Measurements from ENCODE around the gene GNG2. TPM values are rescaled to one million over a fixed set of nuclear protein-coding genes. Genes with fewer than 3 reads are reported as not detected.

GNG2 gene
- total and polyA plus RNA-seq, 2 of the 8 experiments (the other 6 are each of a cell fraction or from before 2014, with no cell fraction given), result 8.2 to 17.9 TPM

DNA sequence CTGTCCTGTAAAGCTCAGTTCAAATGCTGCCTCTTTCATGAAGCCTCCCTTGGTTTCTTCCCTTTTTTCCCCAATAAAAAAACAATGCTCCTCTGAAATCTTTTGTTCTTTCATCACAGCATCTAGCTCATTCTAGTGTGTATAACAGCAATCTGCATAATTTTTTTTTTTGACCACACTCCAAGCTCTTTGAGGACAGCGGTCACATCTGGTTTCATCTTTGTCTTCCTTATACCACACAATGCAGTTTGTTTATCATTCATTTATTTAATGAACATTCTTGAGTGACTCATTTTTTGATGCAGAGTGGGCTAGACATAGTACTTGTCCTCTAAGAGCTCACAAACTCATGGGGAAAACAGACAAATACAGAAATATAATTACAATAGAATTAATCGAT lies 7.3 kb downstream of the GNG2 start:
- Histone ChIP-seq H3K4me1 (replicated peaks in 1 of 4; ENCODE audit: control insufficient read depth in 3 of 4, insufficient read depth in 4 of 4, low read length in 3 of 4) (peaks cover 0 to 5% (median 0%) of the 10 kb centered on the region in 4 experiments; a peak in 4 of 7 replicates), H3K4me2 (ENCODE audit: insufficient read depth in 1 of 2, low read depth in 2 of 2, low read length in 2 of 2) (no peak overlapping the region), H3K56ac (replicated peaks; ENCODE audit: insufficient read length, low read depth, low read length) (no peak overlapping the region), H3K9me3 (ENCODE audit: insufficient read depth in 2 of 2, low read depth in 1 of 2, low read length in 1 of 2) (no peaks in the 10 kb centered on the region), H2BK15ac (ENCODE audit: low read length) (no peak overlapping the region), H2BK20ac (ENCODE audit: low read length) (no peak overlapping the region), H2BK5ac (ENCODE audit: low read depth, low read length) (no peak overlapping the region), H3K23me2 (ENCODE audit: low read depth, low read length) (no peaks in the 10 kb centered on the region), H3K36me3 (ENCODE audit: control insufficient read depth in 2 of 4, insufficient read depth in 4 of 4, low read length in 3 of 4) (no peaks in the 10 kb centered on the region), H3K79me2 (ENCODE audit: control insufficient read depth in 1 of 2, insufficient read depth in 2 of 2, low read length in 2 of 2) (no peaks in the 10 kb centered on the region; a peak in 1 of 4 replicates), H2AK5ac (ENCODE audit: low read depth, low read length) (no peak overlapping the region), H3K27ac (ENCODE audit: low read depth, low read length) (no peak overlapping the region), H4K5ac (ENCODE audit: insufficient read length, low read depth, low read length) (no peak overlapping the region), H4K20me1 (replicated peaks in 1 of 2; ENCODE audit: control insufficient read depth in 1 of 2, insufficient read depth in 2 of 2, low read length in 2 of 2) (peaks cover 0 to 2% of the 10 kb centered on the region in 2 experiments), H4K91ac (replicated peaks; ENCODE audit: insufficient read length, low read length) (no peak overlapping the region), H3K18ac (ENCODE audit: extremely low read depth, low read length) (no peak overlapping the region), H3K27me3 (replicated peaks in 1 of 4; ENCODE audit: control insufficient read depth in 3 of 4, extremely low read depth in 1 of 4, insufficient read depth in 3 of 4, low read length in 3 of 4) (no peaks in the 10 kb centered on the region), H3K4me3 (ENCODE audit: extremely low read depth in 1 of 4, insufficient read depth in 2 of 4, low read depth in 3 of 4, low read length in 4 of 4) (no peak overlapping the region), H3K14ac (ENCODE audit: insufficient read length) (no peak overlapping the region), H3K4ac (replicated peaks; ENCODE audit: insufficient read length, low read depth, low read length) (no peak overlapping the region), H2AFZ (ENCODE audit: low read length) (no peak overlapping the region), H3K79me1 (ENCODE audit: low read depth, low read length) (no peaks in the 10 kb centered on the region), H4K8ac (ENCODE audit: extremely low read depth, insufficient read depth, low read length) (no peak overlapping the region), H2BK12ac (ENCODE audit: low read depth, low read length) (no peak overlapping the region), H3K9ac (replicated peaks in 1 of 4; ENCODE audit: extremely low read depth in 1 of 4, low read depth in 3 of 4, low read length in 3 of 4) (no peak overlapping the region), H3K23ac (ENCODE audit: insufficient read length) (no peak overlapping the region), H2BK120ac (replicated peaks; ENCODE audit: low read depth, low read length) (no peak overlapping the region)
- TF ChIP-seq RAD21 (IDR thresholded peaks at IDR 0.05 in 1 of 2, conservative IDR thresholded peaks at IDR 0.05 in 1 of 2; ENCODE audit: low read depth in 2 of 2, low read length in 2 of 2), result no peak
- WGBS, 2 experiments (ENCODE audit: extremely low coverage in 1 of 2, insufficient coverage in 1 of 2, insufficient read length in 1 of 2, insufficient replicate concordance in 2 of 2, low coverage in 1 of 2, low lambda C conversion rate in 2 of 2, missing lambda C conversion rate in 1 of 2), result 98% methylated on average over 2 of the region's 2 CpGs; no CpG with 5 or more reads in 1 of the 2 experiments
- no peak for FAIRE-seq
- ChIA-PET CTCF (ENCODE audit: partially characterized antibody) (interaction anchor here (1.0 kb wide), 1 partner anchor 83 kb away, joined by 3 read pairs; no protein-coding TSS in a partner anchor), POLR2A (ENCODE audit: partially characterized antibody) (interaction anchor here (0.6 kb wide), 1 partner anchor 347 kb away, joined by 3 read pairs; no protein-coding TSS in a partner anchor)
- no peak for DNase-seq (ENCODE audit: low read depth in 1 of 2, low spot score in 2 of 2)
